IPS DF 4.7 (cell line): ENCODE results near the gene SLC13A5.
"Not testable (repeated sequence)": the region's sequence is repeated elsewhere in the genome, so short reads cannot be mapped to it uniquely, and the experiment has no call there.

Experiments
- DNase-seq: peaks from one replicate; pipeline ENCODE4 v3.0.0-alpha.2; 2013; ENCODE audit warnings: low spot score; ENCODE audit errors: extremely low read depth

The SLC13A5 gene

GRCh38 chr17:6666557-6666956 is 46.6 kb downstream of the SLC13A5 start:
- DNase-seq = no peak

DNA sequence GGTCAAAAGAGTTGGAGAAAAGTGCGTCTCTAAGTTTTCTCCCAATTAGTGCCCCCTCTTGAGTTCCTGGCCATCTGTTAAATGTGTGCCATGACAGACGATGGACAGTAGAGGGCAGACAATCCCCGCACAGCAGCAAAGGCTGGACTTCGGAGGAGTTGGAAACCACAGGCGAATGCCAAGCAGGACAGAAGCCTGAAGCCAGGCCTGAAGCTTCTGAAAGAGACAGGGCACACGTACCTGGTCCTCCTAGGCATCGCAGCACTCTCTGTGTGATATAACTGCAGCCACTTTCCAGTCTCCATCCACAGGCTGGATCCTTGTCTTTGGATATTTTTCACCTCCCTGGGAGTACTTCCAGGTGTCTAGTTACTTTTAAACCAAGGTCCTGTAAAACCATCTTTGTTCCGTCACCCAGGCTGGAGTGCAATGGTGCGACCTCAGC is 47.1 kb downstream of the SLC13A5 start:
- no peak for DNase-seq

- DNase-seq = not testable (repeated sequence)
These were observed 50.0 kb downstream of the SLC13A5 start for GRCh38 chr17:6663200-6663599.

GRCh38 chr17:6661464-6661848 is 51.7 kb downstream of the SLC13A5 start:
- no peak for DNase-seq

- no peak for DNase-seq
These were observed 52.2 kb downstream of the SLC13A5 start for GRCh38 chr17:6660805-6661463.

DNA sequence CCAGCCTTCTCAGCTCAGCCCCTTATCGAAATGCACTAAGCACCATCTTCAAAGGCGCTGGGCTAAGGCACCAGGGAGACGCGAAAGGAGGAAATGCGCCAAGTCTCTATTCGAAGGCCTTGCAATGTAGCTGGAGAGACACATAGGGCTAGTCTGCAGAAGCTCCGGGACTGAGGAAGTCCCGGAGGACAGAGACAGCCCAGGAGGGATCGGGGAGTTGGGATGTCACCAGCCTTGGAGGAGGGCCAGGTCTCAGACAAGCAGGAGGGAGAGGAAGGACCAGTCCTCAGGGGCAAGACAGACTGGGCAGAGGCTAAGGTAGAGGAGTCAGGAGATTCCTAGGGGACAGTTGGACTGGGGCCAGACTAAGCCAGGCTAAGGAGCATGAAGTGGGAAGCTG is 53.1 kb downstream of the SLC13A5 start:
- no peak for DNase-seq

GRCh38 chr17:6658411-6658810 is 54.8 kb downstream of the SLC13A5 start:
- DNase-seq = not testable (repeated sequence)

DNA sequence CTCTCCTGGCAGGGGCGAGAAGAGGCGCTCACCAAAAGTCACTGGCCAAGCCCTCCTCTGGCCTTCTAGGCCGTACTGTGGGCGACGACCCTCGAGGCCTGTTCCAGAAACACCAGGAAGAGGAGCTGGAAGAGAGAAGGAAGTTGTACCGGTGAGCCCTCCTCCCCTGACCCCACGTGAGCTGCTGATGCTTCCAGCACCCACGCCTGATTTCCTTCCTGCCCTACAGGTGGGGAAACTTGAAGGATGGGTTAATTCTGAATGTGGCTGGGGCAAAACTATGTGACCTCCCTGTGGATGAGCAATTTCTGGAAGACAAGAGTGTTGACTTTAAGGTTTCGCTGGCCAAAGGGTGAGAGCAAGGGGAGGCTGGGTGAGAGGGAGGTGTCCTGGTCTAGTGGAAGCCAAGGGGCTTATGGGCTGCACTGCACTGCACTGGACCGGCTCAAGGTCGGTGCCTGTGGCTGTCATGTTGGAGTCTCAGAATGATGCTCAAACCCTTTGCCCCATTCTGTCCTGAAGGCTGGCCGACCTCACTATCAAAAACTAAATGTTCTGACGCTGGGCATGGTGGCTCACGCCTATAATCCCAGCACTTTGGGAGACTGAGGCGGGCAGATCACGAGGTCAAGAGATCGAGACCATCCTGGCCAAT is 55.4 kb downstream of the SLC13A5 start:
- no peak for DNase-seq

GRCh38 chr17:6656797-6657632 is 56.2 kb downstream of the SLC13A5 start:
- DNase-seq = not testable (repeated sequence)

DNA sequence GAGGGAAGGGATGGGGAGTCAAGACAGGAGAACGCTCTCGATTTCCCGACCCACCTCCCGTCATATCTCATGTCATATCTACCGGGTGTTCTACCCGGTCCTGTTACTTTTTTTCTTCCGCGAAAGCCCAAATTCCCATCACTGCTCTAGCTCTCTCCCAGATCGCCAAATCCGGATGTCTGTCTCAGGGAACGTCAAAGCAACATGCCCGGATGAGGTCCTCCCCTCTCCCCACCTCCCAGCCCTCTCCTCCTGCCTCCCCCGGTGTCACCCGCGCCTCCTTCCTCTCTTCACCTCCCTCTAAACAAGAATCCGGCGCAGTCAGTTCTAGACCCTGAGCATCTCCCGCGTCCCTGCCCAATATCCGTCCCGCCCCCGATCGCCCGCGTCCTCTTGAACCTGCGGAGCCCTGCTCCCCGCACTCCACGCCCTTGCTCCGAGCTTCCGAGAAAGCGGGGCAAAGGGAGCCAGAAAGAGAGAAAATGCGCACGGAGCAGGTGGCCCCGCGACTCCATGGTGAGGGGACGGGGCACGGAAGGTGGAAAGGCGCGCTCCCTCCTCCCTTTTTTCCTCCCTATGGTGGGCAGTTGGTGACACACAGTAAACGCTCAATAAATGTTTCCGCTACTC is 57.3 kb downstream of the SLC13A5 start:
- not testable (repeated sequence) for DNase-seq

DNA sequence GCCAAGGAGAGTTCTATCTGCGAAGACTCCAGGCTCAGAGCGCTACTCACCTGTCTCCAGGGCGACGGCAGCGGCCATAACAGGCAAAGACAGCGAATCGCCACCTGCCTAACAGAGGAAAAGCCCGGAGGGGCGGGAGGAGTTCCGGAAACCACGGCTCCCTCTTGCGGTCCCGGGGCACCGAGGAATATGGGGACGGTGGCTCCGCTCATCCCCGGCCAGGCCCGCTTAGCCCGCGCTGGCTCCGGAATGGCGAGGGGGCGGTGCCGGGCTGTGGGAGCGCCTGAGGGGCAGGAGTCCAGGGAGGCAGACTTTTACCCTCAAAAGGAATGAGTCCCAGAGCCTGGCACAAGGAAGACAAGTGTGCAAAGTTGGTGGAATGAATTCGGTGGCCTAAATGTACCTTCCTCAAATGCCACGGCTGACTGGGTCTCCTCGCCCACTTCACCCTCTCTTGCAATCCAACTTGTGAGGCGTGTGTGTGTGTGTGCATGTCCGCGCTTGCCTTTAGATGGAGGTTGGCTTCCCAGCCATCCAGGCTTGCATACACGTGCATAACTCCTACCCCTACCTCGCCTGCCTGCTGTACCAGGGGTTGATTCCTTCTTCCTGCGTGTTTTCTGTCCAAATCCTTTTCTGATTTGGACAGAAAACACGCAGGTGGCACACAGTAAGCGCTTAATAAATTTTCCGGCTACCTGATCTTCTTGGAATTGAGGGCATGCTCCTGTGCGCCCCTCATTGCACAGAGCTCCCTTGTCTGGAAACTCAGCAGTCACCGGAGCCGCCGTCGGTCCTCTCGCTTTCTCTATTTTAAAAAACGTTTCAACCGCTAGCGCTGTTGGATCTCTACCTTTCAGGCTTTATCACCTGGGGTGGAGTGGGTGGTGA is 58.1 kb downstream of the SLC13A5 start:
- DNase-seq = no peak

DNA sequence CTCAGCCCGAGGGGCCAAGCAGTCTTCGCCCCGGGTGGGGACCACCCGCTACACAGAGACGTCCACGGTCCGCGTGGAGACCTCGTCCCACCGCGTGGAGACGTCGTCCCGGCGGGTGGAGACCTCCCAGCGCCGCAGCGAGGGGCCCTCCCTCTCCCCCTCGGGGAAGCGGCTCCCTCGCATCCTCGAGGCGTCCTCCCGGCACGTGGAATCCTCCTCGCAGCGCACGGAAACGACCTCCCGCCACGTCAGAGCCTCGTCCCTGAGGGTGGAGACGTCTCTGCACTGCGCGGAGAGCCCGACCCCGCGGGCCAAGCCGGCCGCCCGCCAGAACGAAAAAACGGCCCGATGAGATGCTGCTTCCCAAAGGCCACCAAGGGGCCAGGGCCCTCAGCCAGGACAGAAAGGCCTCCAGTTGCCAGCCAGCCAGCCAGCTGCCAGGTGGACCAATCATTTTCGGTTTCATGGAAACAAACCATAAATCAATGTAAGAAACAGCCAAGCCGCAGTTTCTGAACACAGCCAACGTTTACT is 61.2 kb downstream of the SLC13A5 start:
- no peak for DNase-seq

DNA sequence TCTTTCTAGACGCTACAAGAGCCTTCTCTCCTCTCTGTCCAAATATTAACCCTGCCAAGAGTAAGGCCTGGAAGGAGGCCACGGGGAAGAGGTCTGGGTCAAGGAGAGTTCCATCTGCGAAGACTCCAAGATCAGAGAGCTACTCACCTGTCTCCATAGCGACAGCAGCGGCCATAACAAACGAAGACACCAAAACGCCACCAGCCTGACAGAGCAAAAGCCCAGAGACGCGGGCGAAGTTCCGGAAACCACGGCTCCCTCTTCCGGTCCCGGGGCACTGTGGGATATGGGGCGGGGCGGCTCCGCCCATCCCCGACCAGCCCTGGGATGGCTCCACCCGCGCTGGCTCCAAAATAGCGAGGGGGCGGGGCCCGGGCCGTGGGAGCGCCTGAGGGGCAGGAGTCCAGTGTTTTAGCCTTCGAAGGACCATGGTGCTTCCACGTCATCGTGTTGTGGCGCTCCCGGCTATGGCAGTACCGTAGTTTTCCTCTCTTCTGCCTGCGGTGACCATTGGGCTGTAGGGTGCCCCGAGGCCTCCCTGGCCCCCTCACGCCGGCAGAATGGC is 61.7 kb downstream of the SLC13A5 start, which contains the start of the genes C17orf100 and MED31:
TSS of gene C17orf100 (plus strand) at position 409 of the 565 bp plus-strand sequence. CDS start at position 561, 152 bp downstream.
TSS of gene MED31 (minus strand) at position 252 of the 565 bp plus-strand sequence. CDS start at position 175, 77 bp downstream.
- no peak for DNase-seq

- no peak for DNase-seq
These were observed 65.0 kb downstream of the SLC13A5 start for GRCh38 chr17:6648181-6648580.

GRCh38 chr17:6643451-6644125 is 69.6 kb downstream of the SLC13A5 start:
- no peak for DNase-seq

DNA sequence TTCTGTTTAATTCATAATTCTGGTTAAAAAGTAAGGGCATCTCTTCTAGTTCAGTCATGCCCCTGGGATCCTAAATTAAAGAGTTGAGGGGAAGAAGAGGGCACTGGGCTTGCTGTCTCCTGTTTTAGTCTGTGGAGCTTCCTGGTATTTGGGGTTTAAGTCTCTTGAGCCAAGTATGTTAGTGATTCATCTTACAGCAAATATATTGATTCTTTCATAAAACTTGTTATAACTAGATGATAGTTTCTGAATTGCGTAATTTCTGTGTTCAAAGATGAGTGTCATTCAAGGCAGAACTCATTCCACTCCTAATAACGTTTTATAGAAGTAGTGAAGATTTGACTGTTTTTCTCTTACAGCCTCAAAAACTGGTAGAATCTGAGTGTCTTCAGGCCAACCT is 70.6 kb downstream of the SLC13A5 start:
- DNase-seq = no peak

DNA sequence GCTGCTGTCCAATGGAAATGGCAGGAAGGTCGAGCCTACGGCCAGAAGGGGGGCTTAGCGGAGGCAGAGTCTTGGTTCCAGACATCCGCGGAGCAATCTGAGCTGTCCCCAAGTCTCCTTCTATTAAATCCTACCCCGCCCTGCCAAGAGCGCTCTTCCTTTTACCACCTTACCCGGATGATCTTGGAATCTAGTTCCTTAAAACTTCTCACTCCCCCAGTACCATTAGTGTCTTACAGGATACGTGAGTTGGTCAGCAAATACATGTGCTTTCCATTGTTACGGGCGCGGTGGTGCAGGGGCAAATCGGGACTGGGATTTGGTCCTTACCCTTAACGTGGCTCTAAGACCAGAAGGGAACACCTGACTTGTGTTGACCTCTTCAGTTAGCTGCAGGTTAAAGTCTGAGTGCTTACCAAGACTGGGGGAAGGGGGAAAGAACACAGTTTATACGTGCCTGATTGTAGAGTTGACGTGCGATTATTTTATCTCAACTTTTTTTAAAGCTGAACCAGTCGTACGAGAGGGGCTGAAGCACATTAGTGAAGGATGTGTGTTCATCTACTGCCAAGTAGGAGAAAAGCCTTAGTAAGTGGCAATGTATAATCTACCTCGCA is 71.8 kb downstream of the SLC13A5 start:
- DNase-seq = no peak

GRCh38 chr17:6640536-6641246 is 72.5 kb downstream of the SLC13A5 start, which contains the start of the genes KIAA0753 and TXNDC17:
TSS of gene KIAA0753 (minus strand) at chr17:6640711. CDS start at chr17:6635103, 5,608 bp downstream.
TSS of gene TXNDC17 (plus strand) at chr17:6641060. CDS start at chr17:6641083, 23 bp downstream.
- DNase-seq = no peak
